ENCODE data around the gene PNCK.

PNCK gene

DNA sequence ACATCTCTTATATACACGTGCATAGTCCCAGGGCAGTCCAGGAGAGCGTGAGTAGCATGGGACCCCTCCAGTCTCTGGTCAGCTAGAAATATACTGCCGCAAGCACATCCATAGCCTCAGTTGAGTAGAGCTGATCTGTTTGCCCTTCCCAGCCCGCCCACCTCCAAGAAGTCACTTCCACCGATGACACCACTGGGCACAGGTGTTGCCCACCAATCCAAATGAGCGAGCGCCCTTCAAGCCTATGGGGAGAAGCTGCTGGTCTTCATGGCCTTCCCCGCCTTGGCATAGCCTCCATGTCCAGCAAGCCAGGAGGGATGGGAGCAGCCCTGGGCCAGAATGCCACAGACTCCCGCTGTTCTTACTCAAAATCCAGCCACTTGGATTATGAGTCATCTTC, 16.5 kb downstream of the PNCK start:
- DNase-seq = no peak

DNA sequence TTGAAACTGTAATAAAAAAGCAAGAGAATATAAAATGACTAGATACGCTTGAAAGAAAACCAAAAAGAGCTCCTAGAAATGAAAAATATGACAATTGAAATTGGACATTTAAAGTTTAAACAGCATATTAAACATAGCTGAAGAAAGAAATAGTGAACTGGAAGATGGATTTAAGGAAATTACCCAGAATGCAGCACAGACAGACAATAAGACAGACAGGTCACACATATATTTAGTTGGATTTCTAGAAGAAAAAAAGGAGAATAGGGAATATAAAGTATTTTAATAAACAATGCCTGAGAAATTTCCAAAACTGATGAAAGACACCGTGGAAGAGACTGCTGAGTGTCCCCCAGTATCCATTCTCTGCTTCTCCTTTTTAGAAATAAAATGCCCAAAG, 20.1 kb downstream of the PNCK start:
- DNase-seq = no peak

GRCh38 chrX:153651540-153652079, 22.0 kb downstream of the PNCK start:
- peak; percentile 43 for DNase-seq

- no peak for DNase-seq
Observed at GRCh38 chrX:153650959-153651358, 22.7 kb downstream of the PNCK start.

- DNase-seq = no peak
Observed at GRCh38 chrX:153649915-153650782, 23.5 kb downstream of the PNCK start.

GRCh38 chrX:153649178-153649914, 24.3 kb downstream of the PNCK start:
- peak; percentile 59 for DNase-seq

DNA sequence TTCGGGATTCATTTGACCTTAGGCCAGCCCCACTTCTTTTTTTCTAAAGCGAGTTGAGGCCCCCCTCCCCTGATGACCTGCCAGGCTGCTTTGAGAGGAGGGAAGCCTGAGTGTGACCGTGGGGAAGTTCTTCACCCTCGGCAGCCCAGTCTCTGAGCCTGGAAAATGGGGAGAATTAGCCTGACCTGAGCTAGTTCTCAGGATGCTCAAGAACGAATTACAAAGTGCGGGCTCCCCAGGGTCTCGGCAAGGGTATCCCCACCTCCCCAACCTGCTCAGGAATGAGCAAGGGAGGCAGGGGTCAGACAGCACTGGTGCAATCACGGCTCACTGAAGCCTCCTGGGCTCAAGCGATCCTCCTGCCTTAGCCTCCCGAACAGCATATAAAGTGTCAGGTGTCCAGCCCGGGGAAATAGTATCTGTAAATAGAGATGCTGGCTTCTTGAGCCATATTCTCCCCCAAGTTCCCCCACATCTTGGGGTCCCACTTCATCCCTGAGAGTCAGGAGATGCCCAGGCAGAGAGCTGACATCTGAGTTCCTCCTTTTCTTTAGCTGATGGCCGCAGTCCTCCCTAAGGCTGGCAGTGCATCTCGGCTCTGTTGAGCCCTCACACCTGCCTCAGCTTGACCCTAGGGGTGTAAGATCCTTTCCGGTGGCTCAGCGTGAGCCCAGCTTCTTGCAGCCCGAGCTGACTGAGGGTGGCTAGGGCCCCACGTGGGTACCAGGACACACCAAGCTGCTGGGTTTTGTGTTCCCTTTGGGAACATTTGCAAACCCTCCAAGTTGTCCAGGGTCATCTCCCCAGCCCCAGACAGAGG, 25.0 kb downstream of the PNCK start:
- DNase-seq = peak; percentile 42

DNA sequence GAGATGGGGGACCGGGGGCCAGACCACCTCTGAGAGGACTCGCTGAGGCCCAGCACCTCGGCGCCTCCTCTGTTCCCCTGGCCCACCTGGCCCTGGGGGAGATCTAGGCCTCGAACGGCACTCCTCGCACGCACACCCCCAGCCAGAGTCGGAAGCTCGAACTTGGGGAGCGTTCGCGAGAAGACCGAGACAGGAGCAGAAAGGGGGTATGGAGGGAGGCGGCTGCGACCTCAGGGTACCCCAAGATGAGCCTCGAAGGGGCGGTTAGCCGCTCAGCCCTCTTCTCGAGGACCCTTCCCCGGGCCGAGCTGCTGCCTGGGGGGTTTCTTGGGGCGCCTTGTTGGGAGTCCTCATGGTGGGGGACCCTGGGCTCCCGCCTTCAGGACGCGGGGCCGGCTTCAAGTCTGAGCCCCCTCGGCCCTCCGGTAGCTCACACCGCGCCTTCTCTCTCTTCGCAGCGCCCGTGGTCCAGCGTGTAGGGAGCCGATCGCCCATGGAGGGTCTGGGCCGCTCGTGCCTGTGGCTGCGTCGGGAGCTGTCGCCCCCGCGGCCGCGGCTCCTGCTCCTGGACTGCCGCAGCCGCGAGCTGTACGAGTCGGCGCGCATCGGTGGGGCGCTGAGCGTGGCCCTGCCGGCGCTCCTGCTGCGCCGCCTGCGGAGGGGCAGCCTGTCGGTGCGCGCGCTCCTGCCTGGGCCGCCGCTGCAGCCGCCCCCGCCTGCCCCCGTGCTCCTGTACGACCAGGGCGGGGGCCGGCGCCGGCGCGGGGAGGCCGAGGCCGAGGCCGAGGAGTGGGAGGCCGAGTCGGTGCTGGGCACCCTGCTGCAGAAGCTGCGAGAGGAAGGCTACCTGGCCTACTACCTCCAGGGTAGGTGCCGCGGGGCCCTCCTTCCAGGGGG, 25.9 kb downstream of the PNCK start:
- peak; percentile 45 for DNase-seq

DNA sequence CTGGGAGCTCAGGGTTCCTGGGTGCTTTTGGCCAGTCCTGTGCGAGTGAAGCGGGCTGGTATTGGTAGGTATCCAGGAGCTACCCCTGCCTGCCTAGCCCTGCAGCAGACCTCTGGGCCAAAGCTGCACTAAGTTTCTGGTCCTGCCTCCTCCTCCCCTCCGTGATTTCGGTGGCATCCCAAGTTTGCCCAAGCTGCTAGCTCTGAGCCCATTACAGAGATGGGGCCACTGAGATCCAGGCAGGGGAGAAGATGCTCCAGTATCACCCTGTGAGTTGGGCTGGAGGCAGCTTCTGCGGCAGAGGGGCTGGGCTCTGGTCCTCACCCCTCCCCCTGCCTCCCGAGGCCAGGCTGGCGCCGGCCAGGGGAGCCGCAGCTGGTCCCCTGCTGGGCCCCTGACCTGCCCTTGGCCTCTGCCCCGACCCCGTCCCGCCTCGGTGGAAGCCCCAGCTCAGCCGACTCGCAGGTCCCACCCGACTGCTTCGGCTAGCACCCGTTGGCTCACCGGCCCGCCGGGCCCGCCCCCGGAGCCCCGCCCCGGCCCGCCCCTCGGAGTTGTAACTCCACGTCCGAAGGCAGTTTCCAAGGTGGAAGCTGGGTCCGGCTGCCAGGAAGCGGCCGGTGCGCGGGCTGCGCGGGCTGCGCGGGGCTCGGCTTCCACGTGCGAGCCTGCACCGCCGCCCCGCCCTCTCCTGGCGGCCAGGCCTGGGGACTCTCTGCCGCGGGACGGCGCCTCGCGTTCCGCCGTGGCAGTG, 26.8 kb downstream of the PNCK start, which contains the start of gene DUSP9:
Gene DUSP9, plus strand, starts transcription at position 584 of the 754 bp plus-strand sequence. CDS start 751 bp downstream, outside the sequence.
- DNase-seq = peak; percentile 52

DNA sequence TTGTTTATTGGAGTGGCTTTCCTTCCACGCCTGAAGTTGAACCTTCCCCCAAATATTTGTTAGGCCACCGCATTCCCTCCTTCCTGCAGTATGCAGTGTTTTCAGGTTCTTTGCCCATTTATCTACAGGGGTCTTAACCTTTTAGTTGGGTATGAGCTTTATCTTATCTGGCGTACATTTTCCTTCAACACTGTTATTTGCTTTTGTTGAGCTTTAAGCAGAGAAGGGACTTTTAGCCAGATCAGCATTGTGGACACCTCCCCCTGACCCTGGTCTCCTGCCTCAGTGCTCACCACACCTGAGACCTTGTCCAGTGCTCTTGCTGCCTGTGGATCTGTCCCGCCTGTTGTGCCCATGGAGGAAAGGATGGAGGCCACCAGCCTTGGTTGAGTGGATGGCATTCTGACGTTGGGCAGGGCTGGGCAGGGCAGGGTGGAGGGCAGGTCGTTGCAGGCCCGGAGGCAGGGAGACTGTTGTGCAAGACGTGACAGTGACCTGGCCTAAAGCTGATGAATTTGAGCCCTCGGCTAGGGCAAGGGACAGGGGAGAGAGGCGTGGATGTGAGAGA, 27.6 kb downstream of the PNCK start:
- peak; percentile 30 for DNase-seq

DNA sequence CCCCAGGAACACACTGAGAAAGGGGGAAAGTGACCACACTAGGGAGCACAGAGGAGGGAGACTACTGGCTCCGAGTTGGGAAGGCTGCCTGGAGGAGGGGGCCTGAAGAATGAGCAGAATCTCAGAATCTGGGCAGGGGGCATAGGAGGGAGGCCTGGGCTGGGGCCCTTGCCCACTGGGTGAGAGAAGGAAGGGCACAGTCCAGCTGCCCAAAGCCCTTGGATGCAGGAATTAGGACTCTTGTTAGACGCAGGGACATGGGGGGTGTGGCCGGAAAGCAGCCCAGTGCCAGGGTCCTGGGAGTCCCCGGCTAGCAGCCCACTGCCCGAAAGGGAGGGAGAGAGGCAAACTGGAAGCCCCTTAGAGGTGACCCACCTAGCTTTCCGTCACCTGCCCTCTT, 28.5 kb downstream of the PNCK start:
- peak; percentile 10 for DNase-seq

DNA sequence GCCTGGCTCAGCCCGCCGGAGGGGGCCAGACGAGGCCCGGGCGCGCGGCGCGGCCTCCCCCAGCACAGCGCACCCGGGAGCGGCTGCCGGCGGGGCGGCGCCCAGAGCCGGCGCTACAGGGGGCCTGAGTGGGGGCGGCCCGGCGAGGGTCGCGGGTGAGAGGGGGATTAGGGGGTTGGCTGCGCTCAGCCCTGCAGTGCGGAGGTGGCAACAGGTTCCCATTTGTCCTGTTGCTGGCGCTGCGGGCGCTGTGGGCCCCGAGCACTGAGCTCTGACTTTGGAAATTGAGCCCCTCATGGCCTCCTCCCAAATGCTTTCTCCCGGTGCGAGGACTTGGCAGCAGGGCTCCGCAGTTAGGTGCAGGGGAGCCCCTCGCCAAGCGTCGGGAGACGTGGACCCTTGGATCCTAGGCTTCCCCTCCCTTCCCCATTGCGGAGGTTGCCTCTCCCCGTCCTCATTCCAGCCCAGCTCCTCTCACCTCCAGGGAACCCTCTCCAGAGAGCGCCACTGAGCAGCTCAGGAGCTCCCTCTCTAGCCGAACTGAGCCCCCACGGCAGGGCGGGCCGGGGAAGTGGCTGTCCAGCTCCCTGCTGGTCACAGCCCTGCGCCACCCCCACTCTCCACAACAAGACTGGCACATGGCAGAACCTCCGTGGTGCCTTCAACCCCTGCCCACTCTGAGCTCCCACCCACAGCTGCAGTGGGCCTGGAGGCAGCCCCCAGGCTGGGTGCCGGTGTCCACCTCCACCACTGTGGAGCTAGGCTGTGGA, 29.1 kb downstream of the PNCK start:
- peak; percentile 48 for DNase-seq

DNA sequence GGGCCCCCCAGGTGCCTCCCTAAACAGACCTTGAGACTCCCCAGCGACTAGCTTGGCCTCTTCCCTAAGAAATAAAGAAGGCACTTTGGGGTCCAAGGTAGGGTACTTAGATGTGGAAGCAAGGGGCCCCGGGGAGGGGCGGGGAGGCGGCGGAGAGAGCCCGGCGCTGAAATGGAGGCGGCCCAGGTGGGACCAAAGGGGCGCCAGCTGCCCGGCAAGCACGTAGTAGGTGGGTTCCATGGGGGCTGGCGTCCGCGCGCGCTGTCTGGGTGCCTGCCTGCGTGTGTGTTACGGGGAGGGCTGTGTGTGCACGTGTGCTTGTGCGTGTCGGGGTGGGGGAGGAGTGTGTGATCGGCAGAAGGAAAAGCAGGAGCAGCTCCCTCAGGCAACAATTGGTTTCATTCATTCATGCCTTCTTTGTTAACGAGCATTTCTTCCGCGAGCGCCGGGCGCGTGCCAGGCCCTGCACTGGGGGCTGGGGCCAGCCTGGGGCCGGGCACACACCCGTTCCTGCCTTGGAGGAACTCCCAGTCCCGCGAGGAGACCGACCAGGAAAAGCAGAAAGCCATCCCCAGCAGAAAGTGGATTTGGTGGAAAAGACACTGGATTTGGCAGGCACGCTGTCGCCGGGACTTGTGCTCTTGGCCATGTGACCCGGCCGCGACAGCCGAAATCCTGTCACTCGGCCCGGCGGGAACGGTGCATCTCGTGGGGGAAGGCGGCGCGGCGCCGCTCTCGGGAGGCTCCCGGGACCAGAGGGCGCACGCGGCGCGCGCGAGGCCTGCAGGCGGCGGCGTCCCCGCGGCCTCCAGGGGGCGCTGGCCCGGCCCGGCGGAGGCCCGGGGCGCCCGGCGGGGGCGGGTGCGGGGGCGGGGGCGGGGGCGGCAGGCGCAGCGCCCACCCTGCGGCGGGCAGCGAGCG, 29.9 kb downstream of the PNCK start:
- peak; percentile 55 for DNase-seq

DNA sequence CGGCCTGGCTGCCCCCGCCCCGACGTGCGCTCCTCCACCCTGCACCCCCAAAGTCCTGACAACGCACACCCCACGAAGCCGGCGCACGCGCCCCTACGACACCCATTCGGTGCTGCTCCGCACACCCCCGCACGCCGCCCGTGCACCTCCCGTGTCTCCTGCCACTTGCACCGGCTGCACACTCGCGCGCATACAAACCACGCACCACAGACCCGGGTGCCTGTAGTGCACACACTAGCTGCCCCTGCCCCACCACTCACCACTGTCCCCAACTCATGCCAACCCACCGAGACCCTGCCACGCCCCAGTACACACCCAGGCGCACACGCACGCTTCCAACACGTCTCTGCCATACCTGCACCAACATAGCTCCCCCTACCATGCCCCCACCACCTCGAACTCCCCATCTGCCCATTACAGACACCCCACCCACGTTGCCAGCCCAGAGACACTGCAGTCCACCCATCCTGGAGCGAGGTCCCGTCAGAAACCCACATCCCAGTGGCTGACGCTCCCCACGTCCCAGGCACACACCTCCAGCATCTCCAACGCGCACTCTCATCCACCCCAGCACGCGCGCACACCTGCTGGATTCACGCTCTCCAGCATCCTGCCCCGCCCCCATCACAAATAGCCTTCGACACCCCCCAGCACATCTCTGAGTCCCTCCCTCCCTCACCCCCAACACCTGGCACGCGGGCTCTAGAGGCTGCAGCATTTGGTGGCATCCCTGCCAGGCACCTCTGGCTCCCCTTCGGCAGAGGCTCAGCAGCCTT, 30.8 kb downstream of the PNCK start:
- peak; percentile 41 for DNase-seq

DNA sequence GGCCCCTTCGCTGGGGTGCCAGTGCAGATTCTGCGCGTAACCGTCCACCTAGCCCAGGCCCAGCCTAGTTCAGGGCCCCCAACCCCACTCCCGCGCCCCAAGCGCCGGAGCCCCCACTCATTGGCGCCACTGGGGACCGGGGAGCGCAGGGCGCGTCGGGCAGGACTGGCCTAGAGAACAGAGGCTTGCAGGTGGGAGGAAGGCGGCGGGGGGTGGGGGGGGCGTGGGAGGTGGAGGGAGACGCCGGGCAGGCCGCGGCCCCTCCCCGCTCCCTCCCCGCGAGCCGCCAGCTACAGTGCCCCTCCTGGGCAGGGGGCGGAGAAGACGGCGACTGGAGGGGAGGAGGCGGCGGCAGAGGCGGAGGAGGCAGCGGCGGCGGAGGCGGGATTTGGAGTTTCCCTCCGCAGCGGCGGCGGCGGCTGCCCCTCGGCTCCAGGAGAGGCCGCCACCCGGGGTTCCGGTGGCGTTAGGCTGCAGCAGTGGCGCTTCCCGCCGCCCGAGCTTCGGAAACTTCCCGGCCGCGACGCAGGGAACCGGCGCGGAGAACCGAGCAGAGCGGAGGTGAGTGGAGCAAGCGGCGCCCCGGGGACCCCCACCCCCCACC, 31.5 kb downstream of the PNCK start:
- DNase-seq = peak; percentile 46

GRCh38 chrX:153641627-153642026, 32.0 kb downstream of the PNCK start:
- peak; percentile 33 for DNase-seq

Measured in activated CD8-positive, alpha-beta memory T cell treated with anti-CD3 and anti-CD28 coated beads, Interleukin-2, amount 50 U/mL, for 48 hours (primary cell).